CD4-positive, alpha-beta T cell treated with Interleukin-15 for 4 hours (primary cell): Measurements from ENCODE around the gene PRDM11.

Experiments used
- DNase-seq: peaks from one replicate; pipeline ENCODE4 v3.0.0-alpha.2; 2020; ENCODE audit warnings: low spot score

The PRDM11 gene

DNA sequence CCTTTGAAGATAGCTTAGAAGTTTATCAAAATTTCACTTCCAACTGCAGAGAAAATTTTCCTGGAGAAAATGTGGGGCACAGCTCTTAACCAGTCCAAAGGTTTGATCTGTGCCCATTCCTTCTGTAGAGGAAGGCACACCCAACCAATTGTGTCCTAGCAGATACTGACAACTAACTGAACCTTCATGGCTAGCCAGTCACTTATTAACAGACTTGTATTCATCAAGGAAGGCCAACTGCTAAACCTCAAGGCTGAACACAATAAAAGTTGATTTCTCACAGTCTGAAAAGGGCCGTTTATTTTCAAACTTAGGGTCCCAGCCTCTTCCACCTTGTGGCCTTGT, 120.2 kb downstream of the PRDM11 start:
- no peak for DNase-seq

DNA sequence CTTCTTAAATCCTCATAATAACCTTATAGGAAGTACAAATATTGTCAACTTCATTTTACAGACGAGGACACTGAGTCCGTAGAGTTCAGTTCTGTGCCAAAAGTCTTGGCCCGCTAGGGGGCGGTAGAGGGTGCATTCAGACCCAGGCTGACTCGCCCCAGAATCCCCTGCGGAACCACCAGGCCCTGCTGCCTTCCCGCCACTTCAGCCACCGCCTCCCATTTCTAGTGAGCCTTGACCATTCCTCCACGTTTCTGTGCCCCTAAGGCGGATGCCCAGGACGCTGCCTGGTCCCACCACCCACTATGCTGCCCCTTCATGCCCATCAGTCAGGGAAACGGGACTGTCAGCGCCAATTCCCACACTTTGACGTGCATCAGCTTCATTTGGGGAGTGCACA, 120.6 kb downstream of the PRDM11 start:
- DNase-seq = no peak

DNA sequence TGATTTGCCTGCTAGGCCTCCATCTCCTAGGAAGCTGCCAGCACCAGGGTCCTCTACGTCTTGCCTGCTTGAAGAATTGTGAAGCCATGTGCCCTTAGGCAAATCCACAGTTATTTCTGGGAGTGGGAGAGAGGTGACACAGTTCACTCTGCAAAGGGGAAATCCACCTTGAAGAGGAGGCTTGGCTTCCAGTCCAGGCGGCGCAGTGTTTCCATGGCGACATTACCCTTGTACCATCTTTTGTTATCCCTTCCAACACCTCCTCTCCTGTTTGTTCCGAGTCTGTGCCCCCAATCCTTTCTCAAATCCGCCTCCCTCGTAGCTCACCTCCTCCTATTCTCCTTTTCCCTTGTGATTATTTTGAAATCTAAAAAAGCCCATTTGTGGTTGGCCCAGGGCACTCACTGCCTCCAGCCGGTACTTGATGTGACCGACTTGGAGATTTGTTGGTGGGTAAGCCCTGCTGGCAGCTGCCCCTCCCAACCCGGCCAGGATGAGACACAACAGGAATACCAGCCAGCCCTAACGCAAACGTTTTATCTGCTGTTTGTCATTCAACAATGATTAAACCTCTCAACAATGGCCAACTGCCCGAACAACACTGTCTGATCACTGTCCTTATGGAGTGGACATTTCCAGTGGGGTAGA, 121.3 kb downstream of the PRDM11 start:
- no peak for DNase-seq

DNA sequence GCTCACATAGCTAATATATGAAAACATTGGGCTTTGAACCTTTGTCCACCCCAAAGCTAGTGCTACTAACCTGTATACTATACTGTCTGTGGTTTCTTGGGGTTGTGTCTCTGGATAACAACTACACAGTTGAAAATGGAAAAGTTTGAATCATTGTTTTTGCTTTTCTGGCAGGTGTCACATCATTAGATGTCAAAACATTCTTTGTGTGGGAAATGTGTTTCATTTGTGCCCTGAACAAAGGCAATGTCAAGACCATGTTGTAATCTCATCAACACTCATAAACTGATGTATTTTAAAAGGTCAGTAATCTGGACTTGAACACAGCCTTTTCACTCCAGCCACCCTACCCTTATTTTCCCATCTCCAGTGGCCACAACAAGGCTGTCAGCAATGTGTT, 123.2 kb downstream of the PRDM11 start:
- no peak for DNase-seq

DNA sequence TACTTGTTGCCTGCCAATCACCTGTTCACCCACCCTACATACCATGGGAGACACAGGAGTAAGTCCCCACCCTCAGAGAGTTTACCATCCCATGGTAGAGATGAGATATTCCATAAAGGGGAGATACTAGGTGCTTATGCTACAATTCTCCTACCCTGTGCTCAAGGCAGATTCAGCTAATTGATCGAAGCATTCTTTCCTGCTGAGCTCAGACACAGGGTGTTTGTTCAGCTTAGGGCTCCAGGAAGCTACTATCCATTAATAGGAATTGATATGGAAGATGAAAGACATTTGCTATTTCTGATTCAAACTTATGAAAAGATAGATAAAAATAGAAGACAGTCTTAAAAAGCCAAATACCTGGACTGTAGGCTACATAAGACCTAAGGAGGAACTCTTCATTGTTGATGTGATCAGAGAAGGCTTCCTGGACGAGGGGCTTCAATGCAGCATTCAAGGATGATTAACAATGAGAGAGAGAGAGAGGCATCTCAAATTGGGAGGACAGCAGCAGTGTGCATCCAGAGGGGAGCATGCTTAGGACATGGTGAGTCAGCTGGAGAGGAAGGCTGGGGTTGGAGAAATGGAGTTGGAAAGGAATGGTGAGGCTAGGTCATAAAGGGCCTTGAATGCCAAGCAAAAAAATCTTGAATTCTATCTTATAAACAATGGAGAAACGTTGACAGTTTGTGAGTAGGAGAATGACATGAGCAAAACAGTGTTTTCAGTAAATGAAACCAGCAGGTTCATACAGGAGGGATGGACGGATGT, 124.7 kb downstream of the PRDM11 start:
- no peak for DNase-seq

DNA sequence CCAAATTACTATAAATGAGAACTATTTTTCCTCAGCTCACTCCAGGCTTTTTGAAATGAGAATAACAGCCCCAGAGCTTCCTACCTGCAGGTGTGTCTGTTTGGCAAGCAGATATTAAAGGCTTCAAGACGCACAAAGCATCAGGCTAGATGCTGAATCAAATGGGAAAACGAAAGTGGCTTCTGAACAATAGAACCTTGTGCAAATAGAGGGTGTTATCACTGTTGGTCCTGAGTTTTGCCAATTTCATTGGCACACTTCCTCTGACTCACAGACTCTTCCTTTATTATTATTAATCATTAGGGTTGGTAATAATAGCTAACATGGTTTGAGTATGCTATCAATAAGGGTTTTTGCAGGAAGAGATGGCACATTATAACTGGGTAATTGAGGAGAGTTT, 126.3 kb downstream of the PRDM11 start:
- DNase-seq = no peak

DNA sequence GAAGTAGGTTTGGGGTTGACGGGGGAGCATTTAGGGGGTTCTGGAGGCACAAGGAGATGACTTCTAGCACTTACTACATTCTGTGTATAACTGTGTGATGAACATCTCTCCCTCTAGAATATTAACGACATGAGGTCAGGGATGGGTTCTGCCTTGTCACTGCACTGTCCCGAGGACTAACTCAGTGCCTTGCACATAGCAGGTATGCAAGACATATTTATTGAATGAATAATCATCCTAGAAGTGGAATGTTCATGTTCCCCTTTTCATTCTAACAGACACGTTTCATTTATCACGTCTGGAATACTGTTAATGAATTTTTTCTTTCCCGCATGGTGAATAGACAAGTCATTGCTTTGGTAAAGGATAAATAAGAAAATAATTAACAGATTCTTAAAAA, 127.1 kb downstream of the PRDM11 start:
- DNase-seq = no peak

DNA sequence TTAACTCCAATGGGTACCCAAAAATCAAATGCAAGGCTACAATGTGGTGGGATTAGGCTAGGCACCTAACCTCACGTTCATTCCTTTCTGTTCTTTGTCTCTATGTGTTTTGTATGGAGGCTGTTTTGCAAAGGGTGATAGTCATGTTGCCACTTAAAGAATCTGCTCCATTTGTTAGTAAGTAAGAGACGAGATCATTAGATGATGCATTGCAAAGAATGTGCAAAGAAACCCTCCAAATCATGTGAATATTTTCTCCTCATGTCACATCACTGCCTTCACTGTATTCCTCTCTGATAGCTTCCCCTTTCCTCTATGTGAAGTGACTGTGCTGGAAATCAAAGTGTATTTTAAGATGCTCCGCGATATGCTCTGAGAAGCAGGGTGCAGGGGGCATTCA, 127.8 kb downstream of the PRDM11 start:
- DNase-seq = no peak

DNA sequence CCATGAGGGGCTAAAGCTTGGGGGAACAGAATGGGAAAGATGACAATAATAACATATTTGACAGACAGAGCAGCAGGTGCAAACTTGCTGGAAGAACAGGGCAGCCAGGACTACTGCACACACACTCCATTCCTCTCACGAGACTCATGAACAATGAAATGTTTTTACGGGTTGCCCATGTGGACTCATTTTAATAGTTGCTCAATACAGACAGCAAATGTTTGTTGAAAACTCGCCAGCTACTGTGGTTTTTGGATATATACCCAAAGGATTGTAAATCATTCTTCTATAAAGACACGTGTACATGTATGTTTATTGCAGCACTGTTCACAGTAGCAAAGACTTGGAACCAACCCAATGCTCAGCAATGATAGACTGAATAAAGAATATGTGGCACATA, 129.4 kb downstream of the PRDM11 start:
- no peak for DNase-seq

DNA sequence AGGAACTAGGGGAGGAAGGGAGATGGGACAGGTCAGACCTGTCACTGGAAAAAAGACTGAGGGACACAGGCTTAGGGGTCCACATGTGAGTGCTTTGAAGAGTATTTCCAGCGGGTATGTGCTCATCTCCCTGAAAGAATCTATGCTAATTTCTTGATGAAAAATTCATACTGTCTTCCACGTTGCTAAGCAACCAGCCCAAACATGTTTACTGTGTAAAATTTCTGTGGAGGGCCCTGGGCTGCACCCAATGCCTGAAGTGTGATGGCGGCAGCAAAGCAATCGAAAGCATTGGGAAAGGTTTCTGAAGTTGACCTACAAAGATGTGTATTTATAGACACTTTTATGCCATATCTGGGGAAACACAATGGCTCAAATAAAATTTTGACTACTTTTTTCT, 132.3 kb downstream of the PRDM11 start:
- DNase-seq = no peak

DNA sequence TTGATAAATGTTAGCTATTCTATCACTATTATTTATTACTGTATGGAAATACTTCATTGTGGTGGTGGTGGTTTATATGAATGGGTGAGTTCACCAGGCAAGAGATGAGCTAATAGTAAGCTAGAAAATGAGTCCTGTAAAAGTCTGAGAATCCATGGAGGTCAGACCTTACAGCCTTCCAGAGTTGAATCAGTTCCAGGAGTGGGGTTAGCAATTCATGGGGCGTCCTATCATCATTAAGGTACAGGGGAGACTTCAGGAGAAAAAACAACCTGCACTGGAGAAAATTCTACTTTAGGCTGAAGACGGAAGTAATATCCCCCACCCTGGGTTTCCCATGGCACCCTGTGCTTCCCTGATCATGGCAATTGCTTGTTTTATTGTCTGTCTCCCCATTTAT, 133.2 kb downstream of the PRDM11 start:
- no peak for DNase-seq

DNA sequence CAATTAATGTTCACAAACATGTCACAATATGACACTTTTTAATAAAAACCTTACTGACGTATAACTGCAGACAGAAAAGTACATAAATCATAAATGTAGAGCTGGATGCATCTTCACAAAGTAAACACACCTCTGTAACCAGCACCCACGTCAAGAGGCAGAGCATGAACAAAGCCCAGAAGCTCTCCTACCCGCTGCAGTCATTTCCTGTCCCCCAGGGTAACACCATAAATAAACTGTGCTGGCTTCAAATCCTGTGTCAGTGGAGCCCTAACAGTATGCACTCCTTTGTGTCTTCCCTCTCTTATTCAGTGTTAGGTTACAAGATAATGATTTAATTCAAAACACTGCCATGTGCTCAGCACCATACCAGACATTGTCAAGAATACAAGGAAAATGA, 134.0 kb downstream of the PRDM11 start:
- no peak for DNase-seq

DNA sequence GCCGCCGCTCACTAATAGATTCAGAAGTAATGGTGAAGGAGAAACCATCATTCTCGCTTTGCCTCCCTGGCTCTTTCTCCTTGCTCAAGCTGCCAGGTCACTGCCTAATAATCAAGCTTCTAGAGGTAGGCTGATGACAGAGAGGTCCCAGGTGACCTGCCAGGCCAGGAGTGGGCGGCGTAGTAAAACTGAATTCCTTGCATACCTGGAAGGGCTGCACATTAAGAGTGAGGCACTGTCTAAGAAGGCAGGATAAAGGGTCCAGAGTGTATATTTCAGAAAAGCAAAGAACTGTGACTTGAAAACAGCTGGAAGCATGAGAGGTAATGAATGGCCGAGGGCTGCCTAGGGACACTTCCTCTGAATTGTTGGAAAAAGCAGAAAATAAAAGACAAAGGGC, 135.6 kb downstream of the PRDM11 start:
- no peak for DNase-seq
